ENCODE results near the gene ANK2. TPM values are rescaled to one million over a fixed set of nuclear protein-coding genes. Genes with fewer than 3 reads are reported as not detected.

ANK2 gene
- total RNA-seq, 2 donors from 2014 or later, result 9.9 to 11.5 TPM

- Histone ChIP-seq H3K4me1 (no peaks in the 10 kb centered on the region), H3K27ac (no peak overlapping the region), H3K27me3 (no peaks in the 10 kb centered on the region), H3K4me3 (no peak overlapping the region), H3K36me3 (replicated peaks in 1 of 2; ENCODE audit: insufficient read depth in 1 of 2, low read depth in 2 of 2) (no peaks in the 10 kb centered on the region), H3K9me3 (no peaks in the 10 kb centered on the region)
- no peak for DNase-seq
- WGBS, 2 donors, result 50 to 59% methylated on average over 5 of the region's 5 CpGs
- intact Hi-C loops (cut with DNase I), result no loop called here
- ATAC-seq, result no peak
- no peak for TF ChIP-seq CTCF (IDR thresholded peaks at IDR 0.05)
- TF ChIP-seq POLR2A (IDR thresholded peaks at IDR 0.05), result no peak
Measured at GRCh38 chr4:113007151-113007550, 42.3 kb upstream of the ANK2 start.

- Histone ChIP-seq H3K27me3 (no peaks in the 10 kb centered on the region), H3K27ac (no peak overlapping the region), H3K9me3 (no peaks in the 10 kb centered on the region), H3K4me1 (no peaks in the 10 kb centered on the region), H3K4me3 (no peak overlapping the region), H3K36me3 (replicated peaks in 1 of 2; ENCODE audit: insufficient read depth in 1 of 2, low read depth in 2 of 2) (no peaks in the 10 kb centered on the region)
- TF ChIP-seq CTCF (IDR thresholded peaks at IDR 0.05), result no peak
- no peak for TF ChIP-seq POLR2A (IDR thresholded peaks at IDR 0.05)
- DNase-seq (no peak), ATAC-seq (no peak)
- intact Hi-C loops (cut with DNase I), result no loop called here
Measured at GRCh38 chr4:113008135-113008534, 41.3 kb upstream of the ANK2 start.

GRCh38 chr4:113008716-113009115 lies 40.7 kb upstream of the ANK2 start:
- Histone ChIP-seq H3K36me3 (replicated peaks in 1 of 2; ENCODE audit: insufficient read depth in 1 of 2, low read depth in 2 of 2) (no peaks in the 10 kb centered on the region), H3K27ac (no peak overlapping the region), H3K4me3 (no peak overlapping the region), H3K4me1 (no peaks in the 10 kb centered on the region), H3K9me3 (no peaks in the 10 kb centered on the region), H3K27me3 (no peaks in the 10 kb centered on the region)
- ATAC-seq (no peak), DNase-seq (no peak)
- WGBS, 2 donors, result 18 to 19% methylated on average over 2 of the region's 2 CpGs
- intact Hi-C loops (cut with DNase I), result no loop called here
- no peak for TF ChIP-seq POLR2A (IDR thresholded peaks at IDR 0.05)
- no peak for TF ChIP-seq CTCF (IDR thresholded peaks at IDR 0.05)

- WGBS, 2 donors, result 69 to 83% methylated on average over 2 of the region's 2 CpGs
- no peaks in the 10 kb centered on the region for H3K4me1 ChIP-seq
- ATAC-seq (no peak), DNase-seq (no peak)
- H3K27me3 ChIP-seq, result no peaks in the 10 kb centered on the region
- no peaks in the 10 kb centered on the region for H3K9me3 ChIP-seq
- TF ChIP-seq CTCF (IDR thresholded peaks at IDR 0.05) (no peak), POLR2A (IDR thresholded peaks at IDR 0.05) (no peak)
- intact Hi-C loops (cut with DNase I), result no loop called here
- no peaks in the 10 kb centered on the region for H3K36me3 ChIP-seq (replicated peaks in 1 of 2; ENCODE audit: insufficient read depth in 1 of 2, low read depth in 2 of 2)
- no peak overlapping the region for H3K27ac ChIP-seq
- no peak overlapping the region for H3K4me3 ChIP-seq
Measured at GRCh38 chr4:113009461-113009860, 40.0 kb upstream of the ANK2 start.

- Histone ChIP-seq H3K4me3 (no peak overlapping the region), H3K27me3 (no peaks in the 10 kb centered on the region), H3K36me3 (replicated peaks in 1 of 2; ENCODE audit: insufficient read depth in 1 of 2, low read depth in 2 of 2) (no peaks in the 10 kb centered on the region), H3K9me3 (no peaks in the 10 kb centered on the region), H3K4me1 (no peaks in the 10 kb centered on the region), H3K27ac (no peak overlapping the region)
- DNase-seq, result no peak
- intact Hi-C loops (cut with DNase I), result no loop called here
- 51 to 56% methylated on average over 4 of the region's 4 CpGs for WGBS, 2 donors
- no peak for ATAC-seq
- TF ChIP-seq POLR2A (IDR thresholded peaks at IDR 0.05), result no peak
- no peak for TF ChIP-seq CTCF (IDR thresholded peaks at IDR 0.05)
Measured at GRCh38 chr4:113012122-113012725, 37.2 kb upstream of the ANK2 start.
